HG02943 (cell line): ENCODE results near the gene LAMTOR4.
"Not testable (repeated sequence)": the region's sequence is repeated elsewhere in the genome, so short reads cannot be mapped to it uniquely, and the experiment has no call there.

Source experiments
- ATAC-seq: cut with Tn5 transposase; IDR thresholded peaks from one replicate; pipeline ENCODE4 v1.9.1; 2021; ENCODE audit warnings: mild to moderate bottlenecking, low read depth, moderate library complexity; ENCODE audit not compliant: unreplicated experiment

LAMTOR4 gene

DNA sequence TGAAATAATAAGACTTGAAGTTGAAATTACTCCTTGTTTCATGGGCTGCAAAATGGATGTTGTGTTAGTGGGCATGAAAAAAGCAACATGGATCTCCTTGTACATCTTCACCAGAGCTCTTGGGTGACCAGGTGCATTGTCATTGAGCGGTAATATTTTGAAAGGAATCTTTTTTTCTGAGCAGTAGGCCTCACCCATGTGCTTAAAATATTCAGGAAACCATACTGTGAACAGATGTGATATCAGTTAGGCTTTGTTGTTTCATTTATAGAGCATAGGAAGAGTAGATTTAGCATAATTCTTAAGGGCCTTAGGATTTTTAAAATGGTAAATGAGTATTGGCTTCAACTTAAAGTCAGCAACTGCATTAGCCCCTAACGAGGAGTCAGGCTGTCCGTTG is 44.3 kb downstream of the LAMTOR4 start:
- no peak for ATAC-seq

GRCh38 chr7:100195222-100195621 is 46.5 kb downstream of the LAMTOR4 start:
- ATAC-seq = no peak

- ATAC-seq = not testable (repeated sequence)
Measured at GRCh38 chr7:100195901-100196322, 47.2 kb downstream of the LAMTOR4 start.

GRCh38 chr7:100198266-100198665 is 49.5 kb downstream of the LAMTOR4 start:
- no peak for ATAC-seq

GRCh38 chr7:100200693-100201092 is 52.0 kb downstream of the LAMTOR4 start:
- no peak for ATAC-seq
